HG03108 (cell line): ENCODE measurements around the gene HPS1.
A peak's percentile ranks its signal among the peaks of the same experiment; 100 is the strongest.

Experiments
- ATAC-seq: cut with Tn5 transposase; IDR thresholded peaks from one replicate; pipeline ENCODE4 v1.9.1; 2021; ENCODE audit warnings: moderate library complexity; ENCODE audit not compliant: unreplicated experiment

Gene HPS1

DNA sequence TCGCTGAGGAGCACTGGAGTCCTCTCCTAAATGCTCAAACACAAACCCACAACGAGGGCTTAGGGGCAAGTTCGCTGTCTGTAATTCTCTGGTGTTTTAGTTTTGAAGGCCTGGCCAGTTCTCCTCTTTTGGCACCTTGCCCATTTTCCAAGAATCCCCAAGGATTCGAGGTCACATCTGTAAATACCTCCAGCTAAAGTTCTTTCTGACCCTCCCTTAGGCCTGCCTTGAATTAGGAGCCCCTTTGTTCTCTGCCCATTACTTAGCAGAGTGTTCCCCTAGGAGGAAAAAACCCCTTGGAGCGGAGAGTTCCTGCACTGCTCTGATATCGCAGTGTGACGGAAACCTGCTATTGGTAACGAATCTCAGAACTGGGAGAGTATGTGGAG lies 31.0 kb downstream of the HPS1 start:
- ATAC-seq = no peak

DNA sequence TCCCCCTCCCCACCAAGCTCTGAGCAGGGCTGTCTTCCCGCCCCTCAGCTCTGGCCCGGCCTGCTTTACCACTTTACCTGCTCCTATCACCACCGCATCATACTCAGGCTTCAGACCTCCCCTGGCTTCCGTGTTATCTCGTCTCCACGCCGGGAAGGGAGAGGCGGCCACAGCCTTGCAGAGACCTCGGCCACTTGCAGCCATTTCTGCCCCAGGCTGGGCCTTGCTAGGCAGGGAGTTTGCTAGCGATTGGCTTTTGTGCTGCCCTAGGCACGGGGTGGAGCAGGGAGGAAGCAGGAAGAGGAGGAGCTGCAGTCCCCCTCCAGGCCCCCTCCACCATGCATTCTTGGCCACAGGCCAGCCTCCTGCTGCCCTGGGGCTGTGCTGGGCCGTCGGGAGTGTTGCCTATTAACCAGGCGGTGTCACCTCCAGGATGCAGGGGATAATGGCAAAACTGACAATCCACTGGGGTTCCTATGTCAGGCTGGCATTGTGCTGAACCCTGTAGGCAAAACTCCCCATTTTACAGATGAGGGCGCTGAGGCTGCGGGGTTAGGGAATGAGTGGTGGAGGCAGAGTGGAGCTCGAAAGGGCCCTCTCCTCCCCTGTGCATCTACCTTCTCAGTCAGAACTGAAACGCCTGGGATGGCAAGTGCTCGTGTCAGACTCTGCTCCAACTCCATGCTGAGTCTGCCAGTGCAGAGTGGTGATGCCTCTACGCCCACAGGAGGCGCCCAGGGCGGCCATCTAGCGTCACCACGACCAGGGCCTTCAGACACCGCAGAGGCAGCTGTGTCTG lies 31.6 kb downstream of the HPS1 start, which contains the start of gene PYROXD2:
PYROXD2 (minus strand) TSS at position 251 of the 799 bp plus-strand sequence; CDS start at position 204, 47 bp downstream.
- ATAC-seq = peak; percentile 42

GRCh38 chr10:98414578-98414931 lies 32.2 kb downstream of the HPS1 start:
- ATAC-seq = no peak

DNA sequence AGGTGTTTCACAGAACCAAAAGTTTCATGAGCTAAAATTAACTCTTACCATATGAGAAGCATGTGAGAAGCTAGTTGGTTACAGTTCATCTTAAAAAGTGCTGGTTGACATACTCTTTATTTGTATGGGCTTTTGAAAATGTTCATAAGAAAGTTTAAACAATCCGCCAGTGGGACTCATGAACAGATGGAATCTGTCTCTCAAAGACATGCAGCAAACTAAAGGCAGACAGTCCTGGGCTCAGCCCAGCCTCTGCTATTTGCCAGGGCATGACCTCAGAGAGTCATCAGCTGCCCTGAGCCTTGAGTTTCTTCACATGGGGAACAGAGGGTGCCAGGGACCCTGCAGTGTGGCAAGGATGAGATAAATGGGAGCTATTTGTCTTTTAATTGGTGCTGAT lies 35.0 kb downstream of the HPS1 start:
- no peak for ATAC-seq

- ATAC-seq = no peak
These were observed 35.6 kb downstream of the HPS1 start for GRCh38 chr10:98411166-98411565.

GRCh38 chr10:98410759-98411158 lies 36.0 kb downstream of the HPS1 start:
- ATAC-seq = no peak

GRCh38 chr10:98410135-98410743 lies 36.5 kb downstream of the HPS1 start:
- no peak for ATAC-seq

- ATAC-seq = no peak
These were observed 37.9 kb downstream of the HPS1 start for GRCh38 chr10:98408799-98409198.

GRCh38 chr10:98407744-98408241 lies 38.9 kb downstream of the HPS1 start:
- no peak for ATAC-seq

GRCh38 chr10:98407017-98407743 lies 39.6 kb downstream of the HPS1 start:
- no peak for ATAC-seq

DNA sequence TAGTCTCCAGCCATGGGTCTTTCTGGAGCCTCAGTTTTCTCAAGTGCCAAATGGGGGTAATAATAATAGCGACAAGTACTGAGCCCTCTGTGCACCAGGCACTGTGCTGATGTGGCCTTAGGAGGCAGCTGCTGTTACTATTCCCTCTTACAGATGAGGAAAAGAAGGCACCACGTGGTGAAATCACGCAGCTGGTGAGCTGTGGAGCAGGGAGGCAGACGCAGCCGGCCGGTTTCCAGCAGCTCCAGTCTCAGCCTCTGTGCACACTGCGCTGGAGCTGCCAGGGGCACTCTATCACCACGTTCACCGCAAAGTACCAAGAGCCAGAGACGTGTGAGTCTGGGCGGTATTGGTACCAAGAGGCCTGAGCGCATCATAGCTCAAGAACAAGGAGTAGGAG lies 41.3 kb downstream of the HPS1 start:
- no peak for ATAC-seq

GRCh38 chr10:98404571-98405359 lies 42.0 kb downstream of the HPS1 start:
- ATAC-seq = no peak

GRCh38 chr10:98403812-98404504 lies 42.8 kb downstream of the HPS1 start:
- no peak for ATAC-seq

DNA sequence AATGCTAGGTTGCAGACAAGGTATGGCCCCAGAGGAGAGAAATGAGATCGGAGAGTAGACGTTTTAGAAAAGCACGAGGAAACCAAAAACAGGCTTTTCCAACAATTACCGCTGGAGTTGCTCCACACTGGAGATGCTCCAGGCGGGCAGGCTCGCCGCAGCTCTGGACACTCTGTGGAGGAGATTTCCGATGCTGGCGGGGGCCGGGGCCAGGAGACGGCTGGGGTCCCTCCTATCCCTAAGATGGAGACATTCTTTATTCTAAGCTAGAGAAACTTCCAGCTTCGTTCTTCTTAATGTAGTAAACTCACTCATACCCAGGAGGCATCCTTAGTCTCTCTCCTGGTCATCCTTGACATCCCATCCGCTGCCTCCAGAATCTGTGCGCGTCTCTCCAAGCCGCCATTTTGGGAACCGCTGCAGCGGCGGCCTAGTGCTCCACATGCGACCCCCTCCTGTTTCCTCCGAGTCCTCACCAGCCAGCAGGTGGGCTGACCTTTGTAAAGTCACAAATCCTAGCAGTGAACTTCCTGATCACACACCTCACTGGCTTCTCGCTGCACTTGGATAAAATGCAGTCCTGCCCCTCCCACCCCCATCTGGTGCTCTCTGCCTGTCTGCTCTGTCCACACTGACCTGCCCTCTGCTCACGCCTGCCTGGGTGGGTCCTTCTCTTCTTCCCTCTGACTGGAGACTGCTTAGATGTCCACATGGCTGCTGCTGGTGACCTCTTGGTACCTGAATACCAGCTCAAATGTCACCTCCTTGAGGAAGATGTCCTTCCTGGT lies 43.6 kb downstream of the HPS1 start:
- ATAC-seq = no peak

- no peak for ATAC-seq
These were observed 44.3 kb downstream of the HPS1 start for GRCh38 chr10:98402478-98402877.

DNA sequence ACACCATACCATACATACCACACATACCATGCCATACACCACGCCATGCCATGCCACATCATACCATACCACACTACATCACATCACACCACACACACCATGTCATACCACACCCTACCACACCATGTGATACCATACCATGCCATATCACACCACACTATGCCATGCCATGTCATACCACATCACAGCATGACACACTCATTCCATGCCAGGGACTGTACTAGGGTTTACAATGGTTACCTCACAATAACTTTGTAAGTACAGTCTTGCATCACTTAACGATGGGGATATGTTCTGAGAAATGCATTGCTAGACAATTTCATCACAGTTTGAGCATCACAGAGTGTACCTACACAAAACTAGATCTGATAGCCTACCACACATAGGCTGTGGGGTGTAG lies 46.3 kb downstream of the HPS1 start:
- ATAC-seq = no peak

DNA sequence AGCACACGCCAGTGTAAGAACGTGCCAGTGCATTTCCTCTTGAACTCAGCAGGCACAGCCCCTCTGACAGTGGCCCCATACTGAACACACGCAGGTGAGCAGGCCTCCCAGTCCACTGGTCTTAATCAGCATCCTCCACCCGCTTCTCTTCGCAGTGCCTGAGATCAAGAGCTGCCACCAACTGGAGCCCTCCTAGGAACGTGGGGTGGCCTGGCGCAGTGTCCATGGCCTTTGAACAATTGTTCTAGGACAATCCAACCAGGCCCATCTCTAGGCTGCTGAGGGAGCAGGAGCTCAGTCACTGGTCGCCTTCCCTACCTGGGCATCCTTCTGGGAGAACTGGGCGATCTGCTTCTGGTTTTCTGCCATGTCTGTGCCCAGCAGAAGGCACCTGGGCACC lies 47.0 kb downstream of the HPS1 start:
- ATAC-seq = no peak

- ATAC-seq = no peak
These were observed 49.6 kb downstream of the HPS1 start for GRCh38 chr10:98397089-98397600.
